PC-9 (cell line): ENCODE data around the gene KIT. TPM values are rescaled to one million over a fixed set of nuclear protein-coding genes. Genes with fewer than 3 reads are reported as not detected.

Experiments
- Bru-seq: library from RNA; stranded (reverse); fragments of 400-500 nt; gene quantifications from one replicate; lab custom pipeline; 2021; lab: Mats Ljungman, UMichigan
- BruChase-seq, 2 experiments: library from RNA; stranded (reverse); fragments of 400-500 nt; gene quantifications; one replicate each; lab custom pipeline; 2021; lab: Mats Ljungman, UMichigan
- BruUV-seq: library from RNA; stranded (reverse); fragments of 400-500 nt; replicated peaks from 2 replicates; lab custom pipeline; 2021; lab: Mats Ljungman, UMichigan
- CTCF ChIA-PET: fragments of 300-600 bp; sonication (Branson Sonifier 250); formaldehyde crosslinking; loops from one replicate; lab custom pipeline; 2022; ENCODE audit warnings: antibody characterized with exemption; lab: Charles Lee
- POLR2A ChIA-PET: fragments of 300-600 bp; sonication (Branson Sonifier 250); formaldehyde crosslinking; loops from one replicate; lab custom pipeline; 2022; ENCODE audit warnings: antibody characterized with exemption; ENCODE audit not compliant: unreplicated experiment; lab: Charles Lee
- DNase-seq, 2 experiments: peaks; one replicate each; pipeline versions ENCODE4 v3.0.0 to v3.0.0-alpha.2; 2015 to 2022; ENCODE audit warnings: mixed read lengths in 1 of 2
- H2AFZ ChIP-seq: fragments of 200-600 bp; sonication (generic); 2 replicates; pipeline ENCODE4 v1.8.1; 2017; ENCODE audit warnings: antibody characterized with exemption
- H3F3A ChIP-seq: fragments of 200-600 bp; sonication (generic); 2 replicates; pipeline ENCODE4 v1.8.1; 2017; ENCODE audit warnings: antibody characterized with exemption, mild to moderate bottlenecking, low read depth; ENCODE audit not compliant: insufficient read depth
- H3K27ac ChIP-seq: fragments of 200-600 bp; sonication (generic); 2 replicates; pipeline ENCODE4 v1.6.1; 2016; ENCODE audit warnings: mixed run types
- H3K27me3 ChIP-seq: fragments of 200-600 bp; sonication (generic); 2 replicates; pipeline ENCODE4 v1.6.1; 2016; ENCODE audit warnings: low read depth, mixed run types; ENCODE audit not compliant: insufficient read depth
- H3K36me3 ChIP-seq: fragments of 200-600 bp; sonication (generic); 2 replicates; pipeline ENCODE4 v1.6.1; 2016; ENCODE audit warnings: low read depth, mixed run types
- H3K4me1 ChIP-seq: fragments of 200-600 bp; sonication (generic); replicated peaks from 2 replicates; pipeline ENCODE4 v1.6.1; 2016; ENCODE audit warnings: mixed run types; ENCODE audit not compliant: insufficient read depth
- H3K4me2 ChIP-seq: fragments of 200-600 bp; sonication (generic); 2 replicates; pipeline ENCODE4 v1.6.1; 2017; ENCODE audit warnings: mixed run types
- H3K4me3 ChIP-seq: fragments of 200-600 bp; sonication (generic); 2 replicates; pipeline ENCODE4 v1.6.1; 2016; ENCODE audit warnings: mixed run types
- H3K79me2 ChIP-seq: fragments of 200-600 bp; sonication (generic); 2 replicates; pipeline ENCODE4 v1.6.1; 2017; ENCODE audit warnings: low read depth, mixed run types
- H3K9me2 ChIP-seq: fragments of 200-600 bp; sonication (generic); 2 replicates; pipeline ENCODE4 v1.8.1; 2017; ENCODE audit warnings: mild to moderate bottlenecking; ENCODE audit not compliant: insufficient read depth
- H3K9me3 ChIP-seq: fragments of 200-600 bp; sonication (generic); 2 replicates; pipeline ENCODE4 v1.8.1; 2016; ENCODE audit warnings: low read depth; ENCODE audit not compliant: insufficient read depth
- H4K20me1 ChIP-seq: fragments of 200-600 bp; sonication (generic); 2 replicates; pipeline ENCODE4 v1.8.1; 2017; ENCODE audit not compliant: insufficient read depth
- CTCF ChIP-seq: fragments of 200-600 bp; sonication (generic); conservative IDR thresholded peaks from 2 replicates; pipeline ENCODE4 v1.6.1; 2017; ENCODE audit warnings: mixed run types, antibody characterized with exemption, mild to moderate bottlenecking, moderate library complexity
- EZH2 ChIP-seq: fragments of 200-600 bp; sonication (generic); IDR thresholded peaks from 2 replicates; pipeline ENCODE4 v1.8.0; 2017; ENCODE audit warnings: antibody characterized with exemption, low read depth
- intact Hi-C: fragments of 100-400 bp; cut with micrococcal nuclease; formaldehyde crosslinking; loops from one replicate; pipeline ENCODE4 v1.10.0; 2022; ENCODE audit not compliant: unreplicated experiment
- long read RNA-seq: library from polyadenylated mRNA; stranded (forward); transcript quantifications from one replicate; pipeline ENCODE4 v2.0.0, GENCODE V29; 2022
- total RNA-seq: library from RNA; stranded (reverse); gene quantifications from 2 replicates; pipeline ENCODE4 v1.2.3, GENCODE V29; 2021

Gene KIT
- total RNA-seq (not detected in 2 replicates), Bru-seq, nascent RNA (not detected), BruChase-seq, experiment 1, labeled RNA remaining after a 2-hour chase (not detected), BruChase-seq, experiment 2, labeled RNA remaining after a 6-hour chase (not detected)
- long read RNA-seq, result 0 reads

- no peaks in the 10 kb centered on the region for H3K9me2 ChIP-seq
- H3K36me3 ChIP-seq, result no peaks in the 10 kb centered on the region
- CTCF ChIA-PET, result no interaction called here
- no peaks in the 10 kb centered on the region for H3F3A ChIP-seq
- no peaks in the 10 kb centered on the region for H3K4me1 ChIP-seq
- POLR2A ChIA-PET, result no interaction called here
- no peak within 1 kb of the TSS for H2AFZ ChIP-seq
- TF ChIP-seq EZH2, result no peak
- no peak for TF ChIP-seq CTCF
- intact Hi-C loops, result no loop called here
- H3K4me2 ChIP-seq, result no peak within 1 kb of the TSS
- H3K79me2 ChIP-seq, result no peaks in the 10 kb centered on the region
- no peaks in the 10 kb centered on the region for H3K9me3 ChIP-seq
- H3K27ac ChIP-seq, result no peak within 1 kb of the TSS
- no peaks in the 10 kb centered on the region for H4K20me1 ChIP-seq
- H3K27me3 ChIP-seq, result no peaks in the 10 kb centered on the region
- no peak for DNase-seq
- BruUV-seq, result no TSS peak
- H3K4me3 ChIP-seq, result no peak within 1 kb of the TSS
Measured at GRCh38 chr4:54657551-54658251, at the start of gene KIT. TSS of gene KIT (plus strand) at chr4:54657957. CDS start at chr4:54658015, 58 bp downstream.

GRCh38 chr4:54609310-54609709 lies 48.4 kb upstream of the KIT start:
- intact Hi-C loops, result no loop called here
- no peak overlapping the region for H3K4me2 ChIP-seq
- H3K79me2 ChIP-seq, result no peaks in the 10 kb centered on the region
- BruUV-seq, result no TSS peak
- DNase-seq, result no peak
- CTCF ChIA-PET, result no interaction called here
- no peaks in the 10 kb centered on the region for H3K27me3 ChIP-seq
- H2AFZ ChIP-seq, result no peak overlapping the region
- H3K4me1 ChIP-seq, result no peaks in the 10 kb centered on the region
- H3K9me2 ChIP-seq, result no peaks in the 10 kb centered on the region
- no peaks in the 10 kb centered on the region for H4K20me1 ChIP-seq
- H3K9me3 ChIP-seq, result no peaks in the 10 kb centered on the region
- no peak overlapping the region for H3K27ac ChIP-seq
- no peak for TF ChIP-seq EZH2
- TF ChIP-seq CTCF, result no peak
- no peaks in the 10 kb centered on the region for H3K36me3 ChIP-seq
- no peaks in the 10 kb centered on the region for H3F3A ChIP-seq
- no peak overlapping the region for H3K4me3 ChIP-seq
- POLR2A ChIA-PET, result no interaction called here

GRCh38 chr4:54614149-54614548 lies 43.6 kb upstream of the KIT start:
- ChIA-PET CTCF (no interaction called here), POLR2A (no interaction called here)
- no peak for TF ChIP-seq CTCF
- no peaks in the 10 kb centered on the region for H3F3A ChIP-seq
- H3K4me3 ChIP-seq, result no peak overlapping the region
- H3K9me2 ChIP-seq, result no peaks in the 10 kb centered on the region
- H2AFZ ChIP-seq, result no peak overlapping the region
- intact Hi-C loops, result no loop called here
- no peaks in the 10 kb centered on the region for H3K36me3 ChIP-seq
- BruUV-seq, result no TSS peak
- H3K9me3 ChIP-seq, result no peaks in the 10 kb centered on the region
- H3K4me2 ChIP-seq, result no peak overlapping the region
- no peak for DNase-seq
- no peak overlapping the region for H3K27ac ChIP-seq
- no peaks in the 10 kb centered on the region for H3K79me2 ChIP-seq
- no peaks in the 10 kb centered on the region for H4K20me1 ChIP-seq
- no peaks in the 10 kb centered on the region for H3K27me3 ChIP-seq
- no peaks in the 10 kb centered on the region for H3K4me1 ChIP-seq
